Lower leg skin (tissue), 3 donors: ENCODE data around the gene SOCS1.
"Not testable (repeated sequence)": the region's sequence is repeated elsewhere in the genome, so short reads cannot be mapped to it uniquely, and the experiment has no call there.

Source experiments
- CTCF ChIP-seq, 3 donors: fragments of 450-650 bp; IDR thresholded peaks; one replicate each; pipeline ENCODE4 v1.5.1; 2016; ENCODE audit warnings: antibody characterized with exemption in 3 of 3, mild to moderate bottlenecking in 3 of 3, moderate library complexity in 2 of 3
- POLR2A ChIP-seq, 2 donors: fragments of 450-650 bp; IDR thresholded peaks; one replicate each; pipeline ENCODE4 v1.6.1; 2016 to 2017; ENCODE audit warnings: antibody characterized with exemption in 2 of 2, mild to moderate bottlenecking in 1 of 2, moderate library complexity in 1 of 2

GRCh38 chr16:11220507-11220906 is 35.5 kb downstream of the SOCS1 start:
- TF ChIP-seq POLR2A, CTCF (IDR thresholded peaks at IDR 0.05): not testable (repeated sequence)
